ENCODE data around the gene BCS1L. TPM values are rescaled to one million over a fixed set of nuclear protein-coding genes. Genes with fewer than 3 reads are reported as not detected.

The BCS1L gene, protein sequence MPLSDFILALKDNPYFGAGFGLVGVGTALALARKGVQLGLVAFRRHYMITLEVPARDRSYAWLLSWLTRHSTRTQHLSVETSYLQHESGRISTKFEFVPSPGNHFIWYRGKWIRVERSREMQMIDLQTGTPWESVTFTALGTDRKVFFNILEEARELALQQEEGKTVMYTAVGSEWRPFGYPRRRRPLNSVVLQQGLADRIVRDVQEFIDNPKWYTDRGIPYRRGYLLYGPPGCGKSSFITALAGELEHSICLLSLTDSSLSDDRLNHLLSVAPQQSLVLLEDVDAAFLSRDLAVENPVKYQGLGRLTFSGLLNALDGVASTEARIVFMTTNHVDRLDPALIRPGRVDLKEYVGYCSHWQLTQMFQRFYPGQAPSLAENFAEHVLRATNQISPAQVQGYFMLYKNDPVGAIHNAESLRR
- 38.7 TPM for total RNA-seq

DNA sequence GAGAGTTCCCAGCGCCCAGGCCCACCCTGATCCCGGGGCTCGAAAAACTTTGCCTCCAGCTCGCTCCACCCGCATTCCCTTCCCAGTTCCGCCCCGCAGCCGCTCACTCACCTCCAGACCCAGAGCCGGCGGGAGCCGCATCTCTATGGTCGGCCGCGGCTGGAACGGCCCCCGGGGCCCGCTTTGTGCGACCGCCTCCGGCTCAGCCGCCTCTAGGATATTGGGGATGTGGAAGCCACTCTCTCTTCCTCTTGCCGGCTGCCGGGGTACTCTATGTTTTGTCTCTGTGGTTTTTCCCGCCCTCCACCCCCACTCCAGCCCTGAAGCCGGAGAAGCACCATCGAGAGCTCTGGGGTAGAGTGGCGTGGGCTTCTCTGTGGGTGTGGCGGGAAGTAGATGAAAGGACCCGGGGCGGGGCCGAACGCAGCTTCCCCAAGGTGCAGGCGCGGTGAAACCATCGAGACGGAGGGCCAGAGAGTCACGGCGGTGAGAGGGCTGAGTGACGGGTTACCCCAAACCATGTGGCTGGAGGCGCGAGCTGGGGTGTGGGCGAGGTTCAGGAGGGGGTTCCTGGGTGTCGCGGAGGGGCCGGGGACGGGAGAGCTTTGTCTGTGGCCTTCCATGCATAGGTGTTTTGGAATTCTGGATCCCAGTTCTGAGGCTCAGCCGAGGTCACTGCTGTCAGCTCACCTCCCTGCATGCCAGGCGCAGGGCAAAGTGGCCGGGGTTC is at the start of gene BCS1L, which contains the start of gene ZNF142:
TSS of gene BCS1L (plus strand) at position 426 of the 730 bp plus-strand sequence. CDS start 1,305 bp downstream, outside the sequence.
TSS of gene ZNF142 (minus strand) at position 366 of the 730 bp plus-strand sequence. CDS start 3,194 bp downstream, outside the sequence.
- DNase-seq (ENCODE audit: low spot score) = peak; percentile 94
- peak; percentile 98 for ATAC-seq

DNA sequence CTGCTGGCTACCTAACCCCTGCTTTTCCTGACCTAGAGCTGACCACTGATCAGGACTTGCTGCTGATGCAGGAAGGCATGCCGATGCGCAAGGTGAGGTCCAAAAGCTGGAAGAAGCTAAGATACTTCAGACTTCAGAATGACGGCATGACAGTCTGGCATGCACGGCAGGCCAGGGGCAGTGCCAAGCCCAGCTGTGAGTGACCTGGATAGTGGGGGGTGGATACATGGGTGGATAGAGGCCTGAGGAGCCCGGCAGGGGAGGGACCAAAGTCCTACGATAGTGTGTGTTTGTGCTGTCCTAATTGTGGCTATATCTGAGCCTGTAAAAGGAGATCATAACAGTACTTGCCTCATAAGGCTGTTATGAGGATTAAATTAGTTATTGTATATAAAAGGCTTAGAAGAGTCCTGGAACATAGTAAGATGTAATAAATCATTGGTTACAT is 43.6 kb upstream of the BCS1L start:
- ATAC-seq = peak; percentile 100
- DNase-seq (ENCODE audit: low spot score) = peak; percentile 79

DNA sequence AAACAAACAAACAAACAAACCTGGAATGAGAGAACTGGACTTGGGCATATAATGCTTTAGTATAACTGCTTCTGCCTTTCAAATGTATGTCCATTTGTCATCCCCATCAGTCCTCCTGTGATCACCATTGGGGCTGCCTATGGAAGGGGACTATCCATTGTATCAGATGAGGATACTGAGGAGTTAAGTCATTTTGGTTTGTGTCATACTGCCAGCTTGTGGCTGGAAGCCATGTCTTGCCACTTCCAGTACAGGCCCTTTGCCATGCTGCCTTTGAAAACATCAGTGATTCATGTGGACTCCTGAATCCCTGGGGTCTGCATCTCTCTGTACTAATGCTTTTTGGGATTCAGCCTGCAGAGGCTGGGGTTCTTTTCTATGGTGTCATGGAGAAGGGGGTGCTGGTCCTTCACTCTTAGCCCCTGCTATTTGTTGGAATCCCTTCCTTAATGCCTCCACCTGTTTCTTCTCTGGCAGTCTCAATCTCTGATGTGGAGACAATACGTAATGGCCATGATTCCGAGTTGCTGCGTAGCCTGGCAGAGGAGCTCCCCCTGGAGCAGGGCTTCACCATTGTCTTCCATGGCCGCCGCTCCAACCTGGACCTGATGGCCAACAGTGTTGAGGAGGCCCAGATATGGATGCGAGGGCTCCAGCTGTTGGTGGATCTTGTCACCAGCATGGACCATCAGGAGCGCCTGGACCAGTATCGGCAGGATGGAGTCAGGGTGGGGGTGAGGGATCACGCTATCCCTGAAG is 41.2 kb upstream of the BCS1L start:
- DNase-seq (ENCODE audit: low spot score) = no peak

DNA sequence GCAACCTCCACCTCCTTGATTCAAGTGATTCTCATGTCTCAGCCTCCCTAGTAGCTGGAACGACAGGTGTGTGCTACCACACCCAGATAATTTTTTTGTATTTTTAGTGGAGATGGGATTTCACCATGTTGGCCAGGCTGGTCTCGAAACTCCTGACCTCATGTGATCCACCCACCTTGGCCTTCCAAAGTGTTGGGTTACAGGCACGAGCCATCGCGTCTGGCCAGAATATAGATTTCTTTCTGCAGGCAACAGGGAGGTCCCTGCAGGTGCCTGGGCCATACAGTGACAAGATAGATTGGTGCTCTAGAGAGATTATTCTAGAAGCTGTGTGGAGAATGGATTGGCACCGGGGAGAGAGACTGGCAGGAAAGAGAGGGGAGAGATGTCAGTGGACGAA is 38.5 kb upstream of the BCS1L start:
- DNase-seq (ENCODE audit: low spot score) = no peak
- ATAC-seq = no peak

More for the DNA sequence above, 41.2 kb upstream of the BCS1L start:
- ATAC-seq = no peak

DNA sequence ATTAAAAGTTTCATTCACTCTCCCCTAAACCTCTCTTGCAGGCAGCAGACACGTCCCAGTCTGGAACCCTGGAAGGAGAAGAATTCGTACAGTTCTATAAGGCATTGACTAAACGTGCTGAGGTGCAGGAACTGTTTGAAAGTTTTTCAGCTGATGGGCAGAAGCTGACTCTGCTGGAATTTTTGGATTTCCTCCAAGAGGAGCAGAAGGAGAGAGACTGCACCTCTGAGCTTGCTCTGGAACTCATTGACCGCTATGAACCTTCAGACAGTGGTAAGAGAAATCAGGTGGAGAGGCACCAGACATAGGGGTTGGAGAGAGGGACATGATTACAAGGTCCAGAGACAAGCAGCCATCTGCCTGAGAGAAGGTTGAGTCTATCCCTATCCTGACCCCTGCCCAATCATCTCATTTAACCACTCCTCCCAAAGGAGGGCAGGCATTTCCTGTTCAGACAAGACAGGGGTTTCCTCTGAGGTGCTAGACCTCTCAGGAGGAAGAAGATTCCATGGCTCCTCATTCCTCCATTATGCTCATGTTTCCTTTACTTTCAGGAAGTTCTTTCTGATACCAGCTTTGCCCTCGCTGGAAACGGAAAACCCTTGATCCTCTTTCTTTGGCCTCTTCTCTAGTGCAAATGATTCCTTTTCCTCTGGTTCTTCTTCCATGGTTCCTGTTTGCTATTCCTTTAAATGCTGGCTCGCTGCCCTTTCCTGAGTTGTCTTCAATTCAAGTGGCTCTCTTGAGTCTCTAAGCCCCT is 36.7 kb upstream of the BCS1L start:
- ATAC-seq (peak; percentile 57), DNase-seq (ENCODE audit: low spot score) (no peak)

DNA sequence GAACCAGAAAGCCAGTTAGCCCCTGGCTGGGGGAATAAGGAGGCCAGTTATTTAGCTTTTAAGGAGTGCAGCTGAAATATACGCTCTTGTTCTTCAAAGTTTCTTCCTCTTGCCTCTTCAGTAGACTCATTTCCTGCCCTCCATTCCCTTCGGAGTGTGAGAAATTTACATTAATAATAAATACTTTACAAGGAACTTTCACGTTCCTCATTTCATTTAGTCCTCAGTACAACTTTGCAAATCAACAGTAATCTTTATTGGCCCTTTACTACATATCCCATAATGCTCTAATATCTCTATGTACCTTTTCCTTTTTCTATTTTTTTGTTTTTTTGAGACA is 36.1 kb upstream of the BCS1L start:
- DNase-seq (ENCODE audit: low spot score) = no peak
- ATAC-seq = no peak

DNA sequence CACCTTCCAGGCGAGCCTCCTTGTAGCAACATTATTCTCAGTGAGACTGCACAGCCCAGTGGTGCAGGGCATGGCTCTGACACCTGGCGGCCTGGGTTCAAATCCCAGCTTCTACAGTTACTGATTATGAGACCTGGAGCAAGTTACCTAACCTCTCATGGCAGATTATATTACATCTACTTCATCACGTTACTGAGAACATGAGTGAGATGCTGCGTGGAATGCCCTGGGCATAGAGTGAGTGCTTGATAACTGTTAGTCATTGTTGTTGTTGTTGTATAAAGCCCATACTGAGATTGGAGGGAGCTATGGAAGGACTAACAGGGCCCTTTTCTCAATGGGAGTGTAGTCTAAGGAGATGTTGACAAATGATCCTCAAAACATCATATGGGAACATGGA is 33.1 kb upstream of the BCS1L start:
- DNase-seq (ENCODE audit: low spot score) = no peak

DNA sequence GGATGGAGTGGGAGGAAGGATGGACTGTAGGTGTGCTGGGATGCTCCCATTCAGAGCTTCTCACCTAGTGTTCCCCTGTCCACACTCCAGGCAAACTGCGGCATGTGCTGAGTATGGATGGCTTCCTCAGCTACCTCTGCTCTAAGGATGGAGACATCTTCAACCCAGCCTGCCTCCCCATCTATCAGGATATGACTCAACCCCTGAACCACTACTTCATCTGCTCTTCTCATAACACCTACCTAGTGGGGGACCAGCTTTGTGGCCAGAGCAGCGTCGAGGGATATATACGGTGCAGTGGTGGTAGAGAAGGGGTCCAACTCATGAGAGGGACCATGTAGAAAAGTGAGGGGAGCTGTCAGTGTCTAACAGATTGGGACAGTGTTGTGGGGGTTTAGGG is 31.5 kb upstream of the BCS1L start:
- DNase-seq (ENCODE audit: low spot score) = no peak
- no peak for ATAC-seq

More for the DNA sequence above, 33.1 kb upstream of the BCS1L start:
- ATAC-seq = no peak

DNA sequence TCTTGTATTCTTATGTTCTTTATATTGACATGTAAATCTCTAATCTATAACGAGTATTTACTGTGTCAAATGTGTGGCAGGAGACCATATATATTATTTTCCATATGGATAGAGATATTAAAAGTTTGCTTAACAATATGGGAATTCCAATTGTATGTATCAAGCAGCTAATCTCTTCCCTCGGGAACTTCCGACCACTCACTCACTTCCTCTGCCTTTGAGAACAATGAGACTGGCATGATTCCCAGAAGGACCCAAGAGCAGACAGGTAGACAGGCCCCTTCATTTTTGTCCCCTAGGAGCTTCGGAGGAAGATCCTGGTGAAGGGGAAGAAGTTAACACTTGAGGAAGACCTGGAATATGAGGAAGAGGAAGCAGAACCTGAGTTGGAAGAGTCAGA is 27.6 kb upstream of the BCS1L start:
- no peak for DNase-seq (ENCODE audit: low spot score)
- ATAC-seq = no peak

DNA sequence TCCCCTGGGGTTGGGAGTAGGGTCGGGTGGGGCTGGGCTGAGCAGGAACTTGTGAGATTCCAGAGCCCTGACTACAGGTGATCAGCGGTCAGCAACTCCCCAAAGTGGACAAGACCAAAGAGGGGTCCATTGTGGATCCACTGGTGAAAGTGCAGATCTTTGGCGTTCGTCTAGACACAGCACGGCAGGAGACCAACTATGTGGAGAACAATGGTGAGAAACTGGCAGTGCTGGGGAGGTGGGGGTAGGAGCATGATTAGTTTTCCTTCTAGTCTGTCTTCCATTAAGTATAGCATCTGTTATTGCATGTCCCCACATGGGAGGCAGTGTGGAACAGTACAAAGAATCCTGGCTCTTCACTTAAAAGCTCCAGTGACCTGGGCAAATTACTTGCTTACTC is 23.8 kb upstream of the BCS1L start:
- DNase-seq (ENCODE audit: low spot score) = no peak
- ATAC-seq = no peak

DNA sequence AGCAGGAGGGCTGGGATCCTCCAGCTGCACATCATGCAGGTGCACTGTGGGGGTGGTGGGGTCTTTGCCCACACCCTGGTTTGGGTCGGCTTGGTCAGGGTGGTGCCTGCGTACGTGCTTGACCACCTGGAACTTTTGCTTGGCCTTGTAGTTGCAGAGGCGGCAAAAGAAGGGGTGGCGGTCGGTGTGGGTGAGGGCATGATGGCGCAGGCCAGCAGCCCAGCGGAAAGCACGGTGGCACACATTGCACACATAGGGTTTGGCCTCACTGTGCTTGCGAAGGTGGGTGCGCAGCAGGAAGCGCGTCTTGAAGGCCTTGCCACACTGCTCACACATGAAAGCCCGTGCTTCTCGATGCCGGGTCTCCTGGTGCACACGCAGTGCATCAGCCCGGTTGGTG is 21.1 kb upstream of the BCS1L start:
- DNase-seq (ENCODE audit: low spot score) (no peak), ATAC-seq (no peak)

DNA sequence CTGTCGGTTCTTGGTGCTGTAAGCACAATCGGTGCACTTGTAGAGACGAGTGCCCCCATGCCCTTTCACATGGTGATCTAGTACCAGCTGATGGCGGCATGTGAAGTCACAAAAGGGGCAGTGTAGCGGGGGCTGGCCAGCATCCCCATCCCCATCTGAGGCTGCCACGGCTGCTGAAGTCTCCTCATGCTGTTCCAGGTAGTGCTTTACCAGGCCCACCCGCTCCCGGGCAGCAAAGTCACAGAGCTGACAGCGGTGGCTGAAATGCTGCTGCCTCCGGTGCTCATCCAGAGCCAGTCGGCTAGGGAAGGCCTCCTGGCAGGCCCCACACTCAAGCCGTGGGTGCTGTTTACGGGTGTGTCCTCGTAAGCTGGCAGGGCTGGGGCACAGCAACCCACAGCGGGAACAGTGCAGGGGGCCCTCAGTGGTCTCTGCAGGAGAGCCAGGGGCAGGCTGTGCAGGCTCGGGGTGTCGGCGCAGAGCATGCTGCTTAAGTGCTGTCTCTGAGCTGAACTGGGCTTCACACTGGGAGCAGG is 17.3 kb upstream of the BCS1L start:
- DNase-seq (ENCODE audit: low spot score) (no peak), ATAC-seq (no peak)

DNA sequence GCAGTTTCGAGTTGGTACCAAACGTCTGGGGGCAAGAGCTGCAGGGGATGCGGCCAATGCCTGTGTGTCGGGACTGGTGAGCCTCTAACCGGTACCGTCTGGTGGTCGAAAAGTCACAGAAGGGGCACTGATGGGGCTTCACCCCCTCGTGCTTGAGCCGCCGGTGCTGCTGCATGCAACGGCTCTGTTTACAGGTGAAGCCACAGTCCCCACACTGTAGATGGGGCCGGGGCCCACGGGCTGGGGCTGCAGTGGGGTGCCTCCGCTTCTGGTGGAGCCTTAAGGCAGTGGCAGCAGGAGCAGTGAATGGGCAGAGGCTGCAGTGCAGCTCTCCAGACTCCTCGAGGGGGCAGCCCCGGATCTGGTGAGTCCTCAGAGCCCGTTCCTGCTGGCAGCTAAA is 16.7 kb upstream of the BCS1L start:
- ATAC-seq = no peak
- no peak for DNase-seq (ENCODE audit: low spot score)

DNA sequence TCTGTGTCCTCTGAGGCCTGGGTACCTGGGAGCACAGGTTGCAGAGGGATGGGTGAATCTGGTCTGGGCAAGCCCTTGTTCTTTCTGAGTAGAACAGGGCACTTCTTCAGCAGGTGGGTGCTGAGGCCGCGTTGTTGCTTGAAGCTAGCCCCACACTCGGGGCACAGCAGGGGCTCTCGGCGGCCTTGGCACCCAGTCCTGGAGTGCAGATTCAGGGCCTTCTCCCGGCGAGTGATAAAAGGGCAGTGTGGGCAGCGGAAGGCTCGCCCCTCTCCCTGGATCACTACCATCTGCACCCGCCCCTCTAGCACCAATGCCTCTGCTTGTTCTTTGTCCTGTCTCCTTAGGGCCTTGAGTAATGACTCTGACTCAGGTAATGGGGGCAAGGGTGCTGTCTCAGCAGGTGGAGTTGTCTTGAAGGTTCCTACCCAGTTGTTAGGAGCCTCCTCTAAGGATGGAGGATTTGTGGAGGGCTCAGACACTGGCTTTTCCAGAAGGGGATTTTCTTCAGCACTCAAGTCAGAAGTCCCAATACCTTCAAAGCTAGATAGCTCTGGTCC is 15.7 kb upstream of the BCS1L start:
- ATAC-seq (no peak), DNase-seq (ENCODE audit: low spot score) (no peak)

DNA sequence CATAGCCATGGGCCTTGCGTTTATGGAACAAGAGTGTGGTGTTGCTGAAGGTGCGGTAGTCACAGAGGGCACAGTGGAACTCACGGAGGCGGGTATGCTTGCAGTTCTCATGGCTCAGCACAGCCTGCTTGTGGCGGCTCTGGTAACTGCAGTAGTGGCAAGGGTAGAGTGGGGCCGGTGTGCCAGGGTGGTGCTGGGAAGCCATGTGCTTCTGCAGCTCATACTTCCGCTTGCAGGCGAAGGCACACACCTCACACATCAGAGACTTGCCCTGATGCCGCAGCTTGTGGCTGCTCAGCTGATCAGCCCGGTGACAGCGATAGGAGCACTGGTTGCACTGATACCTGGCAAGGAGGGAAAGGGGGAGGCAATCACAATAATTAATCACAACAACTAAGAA is 14.8 kb upstream of the BCS1L start:
- peak; percentile 62 for ATAC-seq
- no peak for DNase-seq (ENCODE audit: low spot score)

DNA sequence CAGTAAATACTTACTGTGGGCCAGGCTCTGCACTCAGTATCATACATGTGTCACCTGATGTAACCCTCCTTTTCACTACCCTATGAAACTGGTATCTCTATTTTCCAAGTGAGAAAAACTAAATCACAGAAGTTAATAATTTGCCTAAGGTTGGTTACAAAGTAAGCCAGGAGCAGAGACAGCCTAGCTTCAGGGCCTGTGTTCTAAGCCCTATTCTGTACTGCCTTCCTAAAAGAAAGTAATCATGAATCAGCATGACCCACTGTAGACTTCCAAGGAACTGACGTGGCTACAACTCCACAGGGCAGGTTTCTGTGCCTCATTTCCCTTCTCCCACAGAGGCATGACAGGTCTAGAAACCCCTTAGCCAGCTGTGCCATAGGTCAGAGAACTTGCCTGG is 14.4 kb upstream of the BCS1L start:
- DNase-seq (ENCODE audit: low spot score) (no peak), ATAC-seq (peak; percentile 72)

DNA sequence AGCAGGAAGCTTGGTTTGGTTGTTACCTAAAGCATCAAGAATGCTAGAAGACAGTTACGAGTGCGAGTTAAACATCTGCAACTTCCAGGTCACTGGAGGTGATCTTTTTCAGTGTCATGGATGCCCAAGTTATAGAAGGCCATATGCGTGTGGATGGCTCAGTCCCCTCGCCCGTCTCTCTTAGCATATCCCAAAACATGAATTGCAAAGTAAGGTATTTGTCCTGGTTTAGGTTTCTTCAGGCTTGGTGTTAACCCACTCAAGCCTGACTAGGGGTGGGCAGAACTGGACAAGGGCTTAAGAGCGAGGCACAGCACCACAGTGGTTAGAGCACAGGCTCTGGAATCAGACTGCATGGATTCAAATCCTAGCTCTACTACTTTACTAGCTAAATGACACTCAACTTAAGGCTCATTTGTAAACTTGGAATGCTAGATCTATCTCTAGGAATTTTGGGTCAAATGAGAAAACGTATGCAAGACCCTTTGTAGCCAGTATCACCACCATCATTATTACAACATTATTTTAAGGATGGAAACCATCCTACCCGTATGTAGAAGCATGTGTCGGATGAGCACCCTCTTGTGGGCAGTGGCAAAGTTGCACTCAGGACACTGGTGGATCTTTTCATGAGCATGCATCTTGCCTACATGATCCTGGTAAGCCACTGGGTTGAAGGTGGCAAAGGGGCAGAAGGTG is 11.2 kb upstream of the BCS1L start:
- DNase-seq (ENCODE audit: low spot score) = peak; percentile 58
- ATAC-seq = peak; percentile 82

DNA sequence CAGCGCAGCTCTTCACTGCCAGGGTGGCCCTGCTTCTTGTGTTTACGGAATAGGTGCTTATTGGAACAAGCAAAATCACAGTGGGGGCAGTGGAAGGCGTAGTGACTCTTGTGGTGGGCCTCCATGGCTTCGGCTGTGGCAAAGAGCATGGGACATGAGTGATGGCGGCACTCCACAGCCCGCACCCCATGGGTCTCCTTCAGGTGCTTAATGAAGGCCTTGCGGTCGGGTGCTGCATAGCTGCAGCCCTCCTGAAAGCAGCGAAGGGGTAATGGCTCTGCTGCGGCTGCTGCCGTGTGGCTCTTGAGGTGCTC is 10.7 kb upstream of the BCS1L start:
- ATAC-seq = no peak
- no peak for DNase-seq (ENCODE audit: low spot score)

DNA sequence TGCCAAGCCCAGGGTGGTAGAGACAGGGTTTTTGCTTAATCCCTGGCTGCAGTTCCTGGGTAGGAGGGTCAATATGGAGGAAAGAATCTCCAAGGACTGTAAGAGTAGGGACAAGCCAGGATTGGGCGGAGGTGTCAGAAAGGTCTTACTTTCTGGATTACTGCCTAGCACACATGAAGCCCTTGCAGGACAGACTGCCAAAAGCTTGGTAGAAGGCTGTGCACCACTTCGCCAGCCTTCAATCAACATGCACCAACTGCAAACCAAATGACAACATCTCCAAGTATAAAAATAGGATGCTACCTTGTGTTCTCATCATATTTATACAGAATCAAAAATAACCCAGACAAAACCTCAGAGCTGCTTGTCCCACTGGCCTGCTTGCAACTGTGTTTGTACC is 3.7 kb upstream of the BCS1L start:
- DNase-seq (ENCODE audit: low spot score) (no peak), ATAC-seq (no peak)
